K562 (cell line): ENCODE results near the gene SCP2. TPM values are rescaled to one million over a fixed set of nuclear protein-coding genes. Genes with fewer than 3 reads are reported as not detected.
A peak's percentile ranks its signal among the peaks of the same experiment; 100 is the strongest.

Experiments
- ARID3A ChIP-seq: IDR thresholded peaks from 2 replicates; pipeline ENCODE4 v1.6.1; 2012; ENCODE audit warnings: low read depth, low read length, improper control_type of control experiment, borderline replicate concordance
- ELF4 ChIP-seq: fragments of 450-650 bp; formaldehyde crosslinking; IDR thresholded peaks from 2 replicates; pipeline ENCODE4 v1.4.0; 2022; ENCODE audit warnings: missing genetic modification characterization
- GTF2B ChIP-seq: IDR thresholded peaks from 2 replicates; pipeline ENCODE4 v1.6.1; 2011; ENCODE audit not compliant: insufficient read length; ENCODE audit errors: extremely low read depth
- GTF2F1 ChIP-seq: IDR thresholded peaks from 2 replicates; pipeline ENCODE4 v1.6.1; 2011; ENCODE audit warnings: low read depth, low read length, improper control_type of control experiment
- HMG20B ChIP-seq: fragments of 250-450 bp; sonication (Bioruptor Pico); IDR thresholded peaks from 2 replicates; pipeline ENCODE4 v1.5.0; 2021; ENCODE audit warnings: mild to moderate bottlenecking
- KDM5B ChIP-seq: fragments of 200-600 bp; sonication (generic); IDR thresholded peaks from 2 replicates; pipeline ENCODE4 v1.6.1; 2012; ENCODE audit warnings: low read depth, mild to moderate bottlenecking, moderate library complexity, low read length, control low read depth, inconsistent platforms; ENCODE audit not compliant: insufficient replicate concordance
- NONO ChIP-seq, 2 experiments: fragments of 200-400 bp in 1 of 2; fragments of 450-650 bp in 1 of 2; formaldehyde crosslinking in 1 of 2; IDR thresholded peaks; 2 replicates each; pipeline ENCODE4 v1.6.1; 2017; ENCODE audit warnings: low read depth in 2 of 2, mild to moderate bottlenecking in 2 of 2, moderate library complexity in 2 of 2, low read length in 1 of 2
- NUFIP1 ChIP-seq: fragments of 450-650 bp; IDR thresholded peaks from 2 replicates; pipeline ENCODE4 v1.6.1; 2018; ENCODE audit not compliant: partially characterized antibody
- TEAD1 ChIP-seq, 2 experiments: fragments of 450-650 bp in 1 of 2; sonication (generic) in 1 of 2; formaldehyde crosslinking; IDR thresholded peaks; 2 replicates each; pipeline versions ENCODE4 v1.4.0 to v1.8.0; 2020 to 2022; ENCODE audit warnings: mild to moderate bottlenecking in 2 of 2, missing genetic modification reagents in 1 of 2
- ZNF140 ChIP-seq: fragments of 250-450 bp; sonication (Bioruptor Pico); IDR thresholded peaks from 2 replicates; pipeline ENCODE4 v1.8.0; 2021; ENCODE audit warnings: moderate library complexity, mild to moderate bottlenecking, inconsistent platforms
- polyA plus RNA-seq, 8 experiments: library from polyadenylated mRNA; depleted of rRNA in 4 of 8; stranded (reverse) in 5 of 8; unstranded in 3 of 8; fragments of >200 nt; fragmentation: Nextera tagmentation in 2 of 8; fragmentation: Illumina TruSeq in 1 of 8; extraction: Ambion mirVana in 2 of 8; extraction: Trizol in 1 of 8; gene quantifications; 2 replicates each; pipeline versions ENCODE4 v1.2.1 to v1.2.3, GENCODE V29; 2011 to 2014; ENCODE audit warnings: inconsistent platforms in 1 of 8, missing spikeins in 1 of 8
- total RNA-seq, 7 experiments: library from RNA; depleted of rRNA in 6 of 7; stranded (reverse); fragments of >200 nt in 6 of 7; fragmentation: Illumina TruSeq in 2 of 7; extraction: Trizol in 2 of 7; gene quantifications; 2 replicates each; pipeline versions ENCODE4 v1.2.1 to v1.2.3, GENCODE V29; 2011 to 2021; ENCODE audit warnings: low replicate concordance in 1 of 7
- TF ChIP-seq, protein P1 (sequence below), 3 experiments: fragments of 200-800 bp in 1 of 3; fragments of 250-450 bp in 1 of 3; fragments of 450-650 bp in 1 of 3; sonication (Bioruptor Pico) in 1 of 3; sonication (Bioruptor generic) in 1 of 3; formaldehyde crosslinking in 1 of 3; IDR thresholded peaks; 2 replicates each; pipeline versions ENCODE4 v1.6.1 to v1.8.0; 2016 to 2022; ENCODE audit warnings: mild to moderate bottlenecking in 2 of 3, missing genetic modification characterization in 2 of 3, missing compliant biosample characterization in 1 of 3, moderate library complexity in 1 of 3
- TF ChIP-seq, protein P2 (sequence below), 3 experiments: IDR thresholded peaks in 2 of 3; conservative IDR thresholded peaks in 1 of 3; 2 replicates each; pipeline ENCODE4 v1.5.1; 2011 to 2012; ENCODE audit warnings: low read length in 3 of 3, mild to moderate bottlenecking in 3 of 3, control low read depth in 2 of 3, improper control_type of control experiment in 1 of 3, inconsistent platforms in 1 of 3, low read depth in 1 of 3, mixed read lengths in 1 of 3, moderate library complexity in 1 of 3; ENCODE audit not compliant: insufficient read depth in 2 of 3
- TF ChIP-seq, protein P3 (sequence below): fragments of 250-450 bp; sonication (Bioruptor Pico); IDR thresholded peaks from 2 replicates; pipeline ENCODE4 v1.9.0; 2021; ENCODE audit warnings: mild to moderate bottlenecking
- TF ChIP-seq, protein P4 (sequence below): sonication (generic); IDR thresholded peaks from 2 replicates; pipeline ENCODE4 v1.6.1; 2016

Gene SCP2
- total and polyA plus RNA-seq, 9 of the 15 experiments (the other 6 are each of a cell fraction or from before 2014, with no cell fraction given) = 63.8 to 258 (median 106) TPM

- TF ChIP-seq, protein P1, sequence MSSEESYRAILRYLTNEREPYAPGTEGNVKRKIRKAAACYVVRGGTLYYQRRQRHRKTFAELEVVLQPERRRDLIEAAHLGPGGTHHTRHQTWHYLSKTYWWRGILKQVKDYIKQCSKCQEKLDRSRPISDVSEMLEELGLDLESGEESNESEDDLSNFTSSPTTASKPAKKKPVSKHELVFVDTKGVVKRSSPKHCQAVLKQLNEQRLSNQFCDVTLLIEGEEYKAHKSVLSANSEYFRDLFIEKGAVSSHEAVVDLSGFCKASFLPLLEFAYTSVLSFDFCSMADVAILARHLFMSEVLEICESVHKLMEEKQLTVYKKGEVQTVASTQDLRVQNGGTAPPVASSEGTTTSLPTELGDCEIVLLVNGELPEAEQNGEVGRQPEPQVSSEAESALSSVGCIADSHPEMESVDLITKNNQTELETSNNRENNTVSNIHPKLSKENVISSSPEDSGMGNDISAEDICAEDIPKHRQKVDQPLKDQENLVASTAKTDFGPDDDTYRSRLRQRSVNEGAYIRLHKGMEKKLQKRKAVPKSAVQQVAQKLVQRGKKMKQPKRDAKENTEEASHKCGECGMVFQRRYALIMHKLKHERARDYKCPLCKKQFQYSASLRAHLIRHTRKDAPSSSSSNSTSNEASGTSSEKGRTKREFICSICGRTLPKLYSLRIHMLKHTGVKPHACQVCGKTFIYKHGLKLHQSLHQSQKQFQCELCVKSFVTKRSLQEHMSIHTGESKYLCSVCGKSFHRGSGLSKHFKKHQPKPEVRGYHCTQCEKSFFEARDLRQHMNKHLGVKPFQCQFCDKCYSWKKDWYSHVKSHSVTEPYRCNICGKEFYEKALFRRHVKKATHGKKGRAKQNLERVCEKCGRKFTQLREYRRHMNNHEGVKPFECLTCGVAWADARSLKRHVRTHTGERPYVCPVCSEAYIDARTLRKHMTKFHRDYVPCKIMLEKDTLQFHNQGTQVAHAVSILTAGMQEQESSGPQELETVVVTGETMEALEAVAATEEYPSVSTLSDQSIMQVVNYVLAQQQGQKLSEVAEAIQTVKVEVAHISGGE (CRISPR knock-in tag; IDR thresholded peaks at IDR 0.05) = 0 out of 6 replicates have a peak, but pooled peaks of 1 of the 3 experiments have one; percentile 39
- TF ChIP-seq, protein P2, sequence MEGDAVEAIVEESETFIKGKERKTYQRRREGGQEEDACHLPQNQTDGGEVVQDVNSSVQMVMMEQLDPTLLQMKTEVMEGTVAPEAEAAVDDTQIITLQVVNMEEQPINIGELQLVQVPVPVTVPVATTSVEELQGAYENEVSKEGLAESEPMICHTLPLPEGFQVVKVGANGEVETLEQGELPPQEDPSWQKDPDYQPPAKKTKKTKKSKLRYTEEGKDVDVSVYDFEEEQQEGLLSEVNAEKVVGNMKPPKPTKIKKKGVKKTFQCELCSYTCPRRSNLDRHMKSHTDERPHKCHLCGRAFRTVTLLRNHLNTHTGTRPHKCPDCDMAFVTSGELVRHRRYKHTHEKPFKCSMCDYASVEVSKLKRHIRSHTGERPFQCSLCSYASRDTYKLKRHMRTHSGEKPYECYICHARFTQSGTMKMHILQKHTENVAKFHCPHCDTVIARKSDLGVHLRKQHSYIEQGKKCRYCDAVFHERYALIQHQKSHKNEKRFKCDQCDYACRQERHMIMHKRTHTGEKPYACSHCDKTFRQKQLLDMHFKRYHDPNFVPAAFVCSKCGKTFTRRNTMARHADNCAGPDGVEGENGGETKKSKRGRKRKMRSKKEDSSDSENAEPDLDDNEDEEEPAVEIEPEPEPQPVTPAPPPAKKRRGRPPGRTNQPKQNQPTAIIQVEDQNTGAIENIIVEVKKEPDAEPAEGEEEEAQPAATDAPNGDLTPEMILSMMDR (IDR thresholded peaks at IDR 0.05 in 2 of 3, conservative IDR thresholded peaks at IDR 0.05 in 1 of 3; ENCODE audit: insufficient read depth in 2 of 3, low read depth in 1 of 3, low read length in 3 of 3) = no peak
- TF ChIP-seq GTF2F1 = peak; percentile 29; the same call in 1 of the 2 replicates
- no peak for TF ChIP-seq ELF4
- TF ChIP-seq GTF2B = no peak
- no peak for TF ChIP-seq NUFIP1
- TF ChIP-seq KDM5B = peak; percentile 74
- TF ChIP-seq NONO (IDR thresholded peaks at IDR 0.05; ENCODE audit: low read depth in 2 of 2, low read length in 1 of 2) = peak; percentile 42 to 49; a peak in 2 of 4 replicates
- TF ChIP-seq, protein P3, sequence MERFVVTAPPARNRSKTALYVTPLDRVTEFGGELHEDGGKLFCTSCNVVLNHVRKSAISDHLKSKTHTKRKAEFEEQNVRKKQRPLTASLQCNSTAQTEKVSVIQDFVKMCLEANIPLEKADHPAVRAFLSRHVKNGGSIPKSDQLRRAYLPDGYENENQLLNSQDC (CRISPR knock-in tag) = no peak
- no peak for TF ChIP-seq HMG20B (CRISPR knock-in tag)
- TF ChIP-seq TEAD1 (CRISPR knock-in tag; IDR thresholded peaks at IDR 0.05) = peak in 1 of 2 experiments; percentile 68; a peak in 1 of 4 replicates
- no peak for TF ChIP-seq ARID3A
- no peak for TF ChIP-seq ZNF140 (CRISPR knock-in tag)
- TF ChIP-seq, protein P4, sequence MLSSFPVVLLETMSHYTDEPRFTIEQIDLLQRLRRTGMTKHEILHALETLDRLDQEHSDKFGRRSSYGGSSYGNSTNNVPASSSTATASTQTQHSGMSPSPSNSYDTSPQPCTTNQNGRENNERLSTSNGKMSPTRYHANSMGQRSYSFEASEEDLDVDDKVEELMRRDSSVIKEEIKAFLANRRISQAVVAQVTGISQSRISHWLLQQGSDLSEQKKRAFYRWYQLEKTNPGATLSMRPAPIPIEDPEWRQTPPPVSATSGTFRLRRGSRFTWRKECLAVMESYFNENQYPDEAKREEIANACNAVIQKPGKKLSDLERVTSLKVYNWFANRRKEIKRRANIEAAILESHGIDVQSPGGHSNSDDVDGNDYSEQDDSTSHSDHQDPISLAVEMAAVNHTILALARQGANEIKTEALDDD = no peak
Measured at GRCh38 chr1:52927212-52928014, at the start of gene SCP2 (continued).
